Endothelial cell of umbilical vein (primary cell): ENCODE results near the gene SPEM1. TPM values are rescaled to one million over a fixed set of nuclear protein-coding genes. Genes with fewer than 3 reads are reported as not detected.

Source experiments
- BruUV-seq: library from RNA; stranded (reverse); fragments of 400-500 nt; replicated peaks from 2 replicates; lab custom pipeline; 2021; lab: Mats Ljungman, UMichigan
- CTCF ChIA-PET: fragments of 300-600, 350-600 bp; sonication (Branson Sonifier 250); formaldehyde crosslinking; loops from one replicate; lab custom pipeline; 2021; ENCODE audit warnings: antibody characterized with exemption, inconsistent platforms; lab: Charles Lee
- POLR2A ChIA-PET: fragments of 300-600, 350-600 bp; sonication (Branson Sonifier 250); formaldehyde crosslinking; loops from one replicate; lab custom pipeline; 2021; ENCODE audit warnings: antibody characterized with exemption, inconsistent platforms; lab: Charles Lee
- DNase-seq: peaks from one replicate; pipeline ENCODE4 v3.0.0-alpha.2; 2011; ENCODE audit warnings: low read depth, low spot score
- FAIRE-seq: peaks from 2 replicates; lab custom pipeline; 2011; peaks lifted over from hg19 to GRCh38; lab: Jason Lieb, UNC
- H2AFZ ChIP-seq: 2 replicates; pipeline ENCODE4 v1.6.0; 2012; ENCODE audit warnings: low read depth, low read length, control low read depth, inconsistent platforms
- H3K27ac ChIP-seq: 2 replicates; pipeline ENCODE4 v1.5.1; 2011; ENCODE audit warnings: low read depth, mild to moderate bottlenecking, control low read depth, low read length, moderate library complexity; ENCODE audit not compliant: insufficient read depth
- H3K27me3 ChIP-seq, 2 experiments: 2 replicates each; pipeline versions ENCODE4 v1.6.0 to v1.6.1; 2011; ENCODE audit warnings: low read length in 2 of 2, mixed read lengths in 1 of 2; ENCODE audit not compliant: control insufficient read depth in 2 of 2, insufficient read depth in 2 of 2
- H3K36me3 ChIP-seq, 2 experiments: 2 replicates in 1 of 2; 3 replicates in 1 of 2; pipeline ENCODE4 v1.5.1; 2011; ENCODE audit warnings: low read length in 2 of 2, mild to moderate bottlenecking in 1 of 2, moderate library complexity in 1 of 2; ENCODE audit not compliant: control insufficient read depth in 2 of 2, insufficient read depth in 2 of 2; ENCODE audit errors: extremely low read depth in 1 of 2
- H3K4me1 ChIP-seq: 3 replicates; pipeline ENCODE4 v1.5.1; 2011; ENCODE audit warnings: mild to moderate bottlenecking, low read length; ENCODE audit not compliant: control insufficient read depth, insufficient read depth; ENCODE audit errors: extremely low read depth
- H3K4me2 ChIP-seq: 2 replicates; pipeline ENCODE4 v1.6.1; 2011; ENCODE audit warnings: low read length, control low read depth, mixed read lengths; ENCODE audit not compliant: insufficient read depth
- H3K4me3 ChIP-seq, 3 experiments: fragments of 200-600 bp in 1 of 3; sonication (generic), shearing (Covaris generic) in 1 of 3; replicated peaks in 1 of 3; 2 replicates each; pipeline ENCODE4 v1.5.1; 2011 to 2016; ENCODE audit warnings: control low read depth in 3 of 3, low read length in 3 of 3, mild to moderate bottlenecking in 2 of 3, inconsistent platforms in 1 of 3, low read depth in 1 of 3, moderate library complexity in 1 of 3; ENCODE audit not compliant: insufficient read depth in 1 of 3
- H3K79me2 ChIP-seq: 2 replicates; pipeline ENCODE4 v1.6.0; 2012; ENCODE audit warnings: low read length, inconsistent platforms; ENCODE audit not compliant: control insufficient read depth, insufficient read depth
- H3K9ac ChIP-seq: replicated peaks from 2 replicates; pipeline ENCODE3; 2011; ENCODE audit warnings: low read length, control low read depth; ENCODE audit not compliant: insufficient read depth; ENCODE audit errors: extremely low read depth
- H3K9me1 ChIP-seq: replicated peaks from 3 replicates; pipeline ENCODE4 v1.6.0; 2011; ENCODE audit warnings: mild to moderate bottlenecking, low read length; ENCODE audit not compliant: control insufficient read depth, insufficient read depth; ENCODE audit errors: extremely low read depth
- H3K9me3 ChIP-seq: replicated peaks from 2 replicates; pipeline ENCODE4 v1.5.1; 2012; ENCODE audit warnings: low read length, inconsistent platforms; ENCODE audit not compliant: control insufficient read depth, insufficient read depth
- H4K20me1 ChIP-seq: replicated peaks from 2 replicates; pipeline ENCODE3; 2011; ENCODE audit warnings: mild to moderate bottlenecking, low read length; ENCODE audit not compliant: control insufficient read depth, insufficient read depth; ENCODE audit errors: extremely low read depth
- CTCF ChIP-seq, 2 donors: IDR thresholded peaks; 1 replicate in 1 of 2; 2 replicates in 1 of 2; pipeline ENCODE4 v1.5.1; 2011; ENCODE audit warnings: low read length in 2 of 2, mild to moderate bottlenecking in 2 of 2, moderate library complexity in 2 of 2, control low read depth in 1 of 2, inconsistent platforms in 1 of 2, low read depth in 1 of 2; ENCODE audit not compliant: insufficient read depth in 1 of 2; ENCODE audit errors: extremely low read depth in 1 of 2
- EZH2 ChIP-seq: IDR thresholded peaks from 2 replicates; pipeline ENCODE4 v1.6.1; 2012; ENCODE audit warnings: borderline replicate concordance, low read depth, mild to moderate bottlenecking, moderate library complexity, low read length, inconsistent platforms; ENCODE audit not compliant: severe bottlenecking
- FOS ChIP-seq: IDR thresholded peaks from 2 replicates; pipeline ENCODE4 v1.6.1; 2011; ENCODE audit warnings: mild to moderate bottlenecking, low read length, moderate library complexity, borderline replicate concordance; ENCODE audit not compliant: insufficient read depth
- GATA2 ChIP-seq: IDR thresholded peaks from 2 replicates; pipeline ENCODE4 v1.7.0; 2011; ENCODE audit warnings: low read depth, mild to moderate bottlenecking, moderate library complexity, mixed read lengths, low read length; ENCODE audit not compliant: insufficient read length, insufficient read depth
- JUN ChIP-seq: IDR thresholded peaks from 2 replicates; pipeline ENCODE4 v1.6.1; 2011; ENCODE audit warnings: borderline replicate concordance, low read depth; ENCODE audit not compliant: insufficient read length, insufficient read depth
- MAX ChIP-seq: IDR thresholded peaks from 2 replicates; pipeline ENCODE4 v1.6.1; 2011; ENCODE audit not compliant: insufficient read depth, insufficient read length
- MYC ChIP-seq: IDR thresholded peaks from one replicate; pipeline ENCODE4 v1.6.1; 2011; ENCODE audit warnings: mild to moderate bottlenecking, low read depth, low read length
- POLR2A ChIP-seq: IDR thresholded peaks from 2 replicates; pipeline ENCODE4 v1.6.1; 2012; ENCODE audit warnings: low read depth, mild to moderate bottlenecking, control low read depth, low read length
- POLR2AphosphoS5 ChIP-seq: IDR thresholded peaks from 2 replicates; pipeline ENCODE4 v1.6.1; 2012; ENCODE audit warnings: low read depth, mild to moderate bottlenecking, control low read depth, low read length, moderate library complexity; ENCODE audit not compliant: insufficient read depth
- dilution Hi-C: fragments of 300-500 bp; cut with MboI; formaldehyde crosslinking; loops from one replicate; pipeline ENCODE4 v1.15.0; 2019; ENCODE audit warnings: low sequenced_read_pairs; ENCODE audit not compliant: extremely low pct_ligation_motif_present
- intact Hi-C: fragments of 100-400 bp; cut with micrococcal nuclease; formaldehyde crosslinking; loops from one replicate; pipeline ENCODE4 v1.10.0; 2022
- polyA plus RNA-seq, 4 experiments: library from polyadenylated mRNA; depleted of rRNA in 3 of 4; stranded (reverse) in 3 of 4; unstranded in 1 of 4; fragments of >200 nt; gene quantifications; 2 replicates each; pipeline versions ENCODE4 v1.2.1 to v1.2.3, GENCODE V29; 2011 to 2012; ENCODE audit warnings: missing spikeins in 1 of 4
- total RNA-seq: library from RNA; stranded (reverse); gene quantifications from 2 replicates; pipeline ENCODE4 v1.2.3, GENCODE V29; 2021

Gene SPEM1
- total and polyA plus RNA-seq, 2 donors (not counting 3 experiments of a cell fraction or from before 2014, with no cell fraction given): not detected

- Histone ChIP-seq H4K20me1 (no peaks in the 10 kb centered on the region), H3K4me1 (no peaks in the 10 kb centered on the region), H3K36me3 (peaks cover 0 to 16% of the 10 kb centered on the region in 2 experiments), H3K9me3 (no peaks in the 10 kb centered on the region), H3K4me3 (no peak overlapping the region), H3K4me2 (no peak overlapping the region), H3K27me3 (no peaks in the 10 kb centered on the region), H3K27ac (no peak overlapping the region), H3K9me1 (no peaks in the 10 kb centered on the region), H3K9ac (no peak overlapping the region), H2AFZ (no peak overlapping the region), H3K79me2 (peaks cover 11% of the 10 kb centered on the region)
- ChIA-PET POLR2A (no interaction called here), CTCF (interaction anchor here (1.0 to 3.3 kb wide), 2 partner anchors 11 to 29 kb away, joined by 3 to 11 read pairs; no protein-coding TSS in a partner anchor)
- BruUV-seq: no TSS peak
- no peak for FAIRE-seq
- intact Hi-C loops (no loop called here), dilution Hi-C loops (no loop called here)
- DNase-seq: no peak
- no peak for TF ChIP-seq POLR2AphosphoS5
- no peak for TF ChIP-seq GATA2
- TF ChIP-seq POLR2A: no peak
- TF ChIP-seq FOS: no peak
- TF ChIP-seq JUN: no peak
- no peak for TF ChIP-seq MYC
- no peak for TF ChIP-seq EZH2
- no peak for TF ChIP-seq MAX
- no peak for TF ChIP-seq CTCF (IDR thresholded peaks at IDR 0.05; ENCODE audit: extremely low read depth in 1 of 2, insufficient read depth in 1 of 2, low read depth in 1 of 2, low read length in 2 of 2)
Measured at GRCh38 chr17:7465597-7466275, 45.6 kb downstream of the SPEM1 start.
